HCT116 (cell line): ENCODE results near the gene TMEFF2. TPM values are rescaled to one million over a fixed set of nuclear protein-coding genes. Genes with fewer than 3 reads are reported as not detected.

ENCODE experiments used
- ATAC-seq: fragments of 200-7000 bp; cut with Tn5 transposase; 2 replicates; pipeline ENCODE4 v1.9.1; 2020; ENCODE audit warnings: mild to moderate bottlenecking, moderate library complexity
- BruUV-seq: library from RNA; stranded (reverse); fragments of 400-500 nt; replicated peaks from 2 replicates; lab custom pipeline; 2021; lab: Mats Ljungman, UMichigan
- CTCF ChIA-PET: fragments of 300-600 bp; sonication (Branson Sonifier 250); formaldehyde crosslinking; loops from one replicate; lab custom pipeline; 2021; ENCODE audit warnings: antibody characterized with exemption; lab: Charles Lee
- POLR2A ChIA-PET: fragments of 300-600, 350-600 bp; sonication (Branson Sonifier 250); formaldehyde crosslinking; loops from one replicate; lab custom pipeline; 2021; ENCODE audit warnings: antibody characterized with exemption; lab: Charles Lee
- RAD21 ChIA-PET, 2 experiments: fragments of 300-600 bp; sonication (Branson Sonifier 250); formaldehyde crosslinking; loops; one replicate each; lab custom pipeline; 2023; ENCODE audit warnings: low total read pairs in 2 of 2; ENCODE audit not compliant: uncharacterized antibody in 2 of 2, unreplicated experiment in 2 of 2, low non-redundant PET in 1 of 2; lab: Charles Lee
- DNase-seq: peaks from one replicate; pipeline ENCODE4 v3.0.0-alpha.2; 2010; ENCODE audit warnings: low read depth, low spot score
- H2AFZ ChIP-seq: fragments of 200-600 bp; shearing (Covaris generic), sonication (generic); 2 replicates; pipeline ENCODE4 v1.6.1; 2017; ENCODE audit warnings: low read depth, mixed run types, mixed read lengths, antibody characterized with exemption, low read length; ENCODE audit not compliant: poor library complexity, severe bottlenecking
- H3K27ac ChIP-seq: 2 replicates; pipeline ENCODE4 v1.5.1; 2012; ENCODE audit warnings: low read depth, low read length
- H3K27me3 ChIP-seq: fragments of 200-600 bp; sonication (generic); 2 replicates; pipeline ENCODE4 v1.6.1; 2016; ENCODE audit warnings: mixed run types, low read length, mixed read lengths; ENCODE audit not compliant: insufficient read depth
- H3K36me3 ChIP-seq, 2 experiments: fragments of 200-500 bp in 1 of 2; fragments of 200-600 bp in 1 of 2; sonication (Bioruptor generic) in 1 of 2; sonication (generic) in 1 of 2; 2 replicates each; pipeline versions ENCODE4 v1.5.1 to v1.6.1; 2014 to 2016; ENCODE audit warnings: low read length in 2 of 2, inconsistent platforms in 1 of 2, mixed read lengths in 1 of 2, mixed run types in 1 of 2; ENCODE audit not compliant: insufficient read depth in 2 of 2, control insufficient read depth in 1 of 2
- H3K4me1 ChIP-seq, 2 experiments: fragments of 200-600 bp in 1 of 2; sonication (generic) in 1 of 2; 2 replicates each; pipeline versions ENCODE4 v1.5.1 to v1.6.1; 2012 to 2017; ENCODE audit warnings: low read length in 2 of 2, inconsistent platforms in 1 of 2, mild to moderate bottlenecking in 1 of 2, mixed read lengths in 1 of 2, mixed run types in 1 of 2, moderate library complexity in 1 of 2; ENCODE audit not compliant: insufficient read depth in 2 of 2, control insufficient read depth in 1 of 2
- H3K4me2 ChIP-seq: fragments of 200-600 bp; sonication (generic); 2 replicates; pipeline ENCODE4 v1.6.1; 2017; ENCODE audit warnings: mixed run types, low read length, mixed read lengths
- H3K4me3 ChIP-seq, 2 experiments: fragments of 200-600 bp in 1 of 2; sonication (generic) in 1 of 2; replicated peaks in 1 of 2; 2 replicates each; pipeline ENCODE4 v1.5.1; 2011 to 2016; ENCODE audit warnings: low read length in 2 of 2, control low read depth in 1 of 2, low read depth in 1 of 2, mild to moderate bottlenecking in 1 of 2, mixed read lengths in 1 of 2, mixed run types in 1 of 2
- H3K79me2 ChIP-seq: fragments of 200-600 bp; sonication (generic); 2 replicates; pipeline ENCODE4 v1.6.1; 2017; ENCODE audit warnings: mild to moderate bottlenecking, mixed run types, low read length, moderate library complexity, mixed read lengths; ENCODE audit not compliant: insufficient read depth
- H3K9ac ChIP-seq: fragments of 200-600 bp; sonication (generic); 2 replicates; pipeline ENCODE4 v1.6.1; 2016; ENCODE audit warnings: low read length, mixed read lengths
- H3K9me2 ChIP-seq: fragments of 200-600 bp; sonication (generic), shearing (Covaris generic); 2 replicates; pipeline ENCODE4 v1.6.1; 2017; ENCODE audit warnings: mixed run types, mild to moderate bottlenecking, moderate library complexity; ENCODE audit not compliant: insufficient read depth
- H3K9me3 ChIP-seq, 2 experiments: fragments of 200-500 bp in 1 of 2; fragments of 200-600 bp in 1 of 2; sonication (Bioruptor generic) in 1 of 2; sonication (generic) in 1 of 2; 2 replicates each; pipeline ENCODE4 v1.6.1; 2014 to 2017; ENCODE audit warnings: low read length in 2 of 2, mixed read lengths in 2 of 2, inconsistent platforms in 1 of 2, low read depth in 1 of 2, mild to moderate bottlenecking in 1 of 2, mixed run types in 1 of 2, moderate library complexity in 1 of 2; ENCODE audit not compliant: control insufficient read depth in 1 of 2, insufficient read depth in 1 of 2
- H4K20me1 ChIP-seq: fragments of 200-600 bp; sonication (generic), shearing (Covaris generic); 2 replicates; pipeline ENCODE4 v1.6.1; 2017; ENCODE audit warnings: mixed run types, mild to moderate bottlenecking, moderate library complexity; ENCODE audit not compliant: insufficient read depth
- EGR1 ChIP-seq: IDR thresholded peaks from 2 replicates; pipeline ENCODE4 v1.6.1; 2012; ENCODE audit warnings: low read depth
- JUND ChIP-seq: IDR thresholded peaks from 2 replicates; pipeline ENCODE4 v1.6.1; 2012
- POLR2AphosphoS5 ChIP-seq: IDR thresholded peaks from 2 replicates; pipeline ENCODE4 v1.6.1; 2011; ENCODE audit warnings: mild to moderate bottlenecking, low read depth, low read length, moderate library complexity
- RAD21 ChIP-seq: IDR thresholded peaks from 2 replicates; pipeline ENCODE4 v1.6.1; 2012; ENCODE audit warnings: low read depth, mild to moderate bottlenecking
- SRF ChIP-seq: IDR thresholded peaks from 2 replicates; pipeline ENCODE4 v1.6.1; 2012; ENCODE audit warnings: low read depth
- TCF7L2 ChIP-seq: IDR thresholded peaks from 2 replicates; pipeline ENCODE4 v1.7.0; 2011; ENCODE audit warnings: borderline replicate concordance, inconsistent platforms; ENCODE audit not compliant: insufficient read depth, insufficient read length; ENCODE audit errors: extremely low read depth
- YY1 ChIP-seq: IDR thresholded peaks from 2 replicates; pipeline ENCODE4 v1.6.1; 2011; ENCODE audit warnings: low read length, low read depth, moderate library complexity, mild to moderate bottlenecking; ENCODE audit not compliant: insufficient replicate concordance; ENCODE audit errors: extremely low read depth
- ZFX ChIP-seq: fragments of 450-650 bp; IDR thresholded peaks from 2 replicates; pipeline ENCODE4 v1.6.1; 2017
- ZNF274 ChIP-seq: fragments of 200-500 bp; sonication (Bioruptor generic); IDR thresholded peaks from 2 replicates; pipeline ENCODE4 v1.6.1; 2014; ENCODE audit warnings: mild to moderate bottlenecking, low read depth, low read length, inconsistent platforms
- intact Hi-C: fragments of 100-400 bp; cut with micrococcal nuclease; formaldehyde crosslinking; loops from 2 replicates; pipeline ENCODE4 v1.10.0; 2022
- total RNA-seq: library from RNA; stranded (reverse); gene quantifications from one replicate; pipeline ENCODE4 v1.2.1, GENCODE V29; 2021; ENCODE audit not compliant: unreplicated experiment
- TF ChIP-seq, protein P1 (sequence below): IDR thresholded peaks from 2 replicates; pipeline ENCODE4 v1.6.1; 2012
- TF ChIP-seq, protein P2 (sequence below): IDR thresholded peaks from 2 replicates; pipeline ENCODE4 v1.6.1; 2012

The TMEFF2 gene
- total RNA-seq, 1 experiment from 2014 or later = not detected

DNA sequence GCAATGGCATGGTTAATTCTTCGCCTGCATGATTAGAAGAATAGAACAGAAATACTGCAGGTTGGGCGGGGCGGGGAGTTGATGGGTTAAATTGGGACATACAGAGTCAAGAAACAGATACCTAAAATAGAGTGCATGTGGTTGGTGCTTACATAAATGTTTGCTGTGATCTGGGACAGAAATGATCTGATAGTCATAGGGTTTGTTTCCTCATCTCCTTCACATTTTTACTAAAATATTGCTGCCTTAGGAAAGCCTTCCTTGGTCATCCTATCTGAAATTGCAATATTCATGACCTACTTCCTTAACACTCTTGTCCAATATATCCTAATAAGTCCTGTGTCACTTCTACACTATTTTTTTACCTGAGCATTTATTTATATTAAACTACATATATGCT lies 163.9 kb downstream of the TMEFF2 start:
- no peaks in the 10 kb centered on the region for H3K36me3 ChIP-seq
- no peaks in the 10 kb centered on the region; a peak in 1 of 4 replicates for H3K4me1 ChIP-seq
- H3K79me2 ChIP-seq = no peaks in the 10 kb centered on the region
- no peaks in the 10 kb centered on the region for H3K27me3 ChIP-seq
- no peak for ATAC-seq
- H3K9ac ChIP-seq = no peak overlapping the region
- no peak overlapping the region for H3K4me2 ChIP-seq
- no peaks in the 10 kb centered on the region for H3K9me2 ChIP-seq
- POLR2A ChIA-PET = no interaction called here
- no peak for TF ChIP-seq YY1
- no peak for TF ChIP-seq EGR1
- TF ChIP-seq SRF = no peak
- TF ChIP-seq, protein P1, sequence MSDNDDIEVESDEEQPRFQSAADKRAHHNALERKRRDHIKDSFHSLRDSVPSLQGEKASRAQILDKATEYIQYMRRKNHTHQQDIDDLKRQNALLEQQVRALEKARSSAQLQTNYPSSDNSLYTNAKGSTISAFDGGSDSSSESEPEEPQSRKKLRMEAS = no peak
- TF ChIP-seq POLR2AphosphoS5 = no peak
- TF ChIP-seq RAD21 = no peak
- TF ChIP-seq ZNF274 = no peak
- TF ChIP-seq ZFX = no peak
- TF ChIP-seq, protein P2, sequence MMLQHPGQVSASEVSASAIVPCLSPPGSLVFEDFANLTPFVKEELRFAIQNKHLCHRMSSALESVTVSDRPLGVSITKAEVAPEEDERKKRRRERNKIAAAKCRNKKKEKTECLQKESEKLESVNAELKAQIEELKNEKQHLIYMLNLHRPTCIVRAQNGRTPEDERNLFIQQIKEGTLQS = no peak
- TF ChIP-seq, all 23 proteins: peak for 0
- Histone ChIP-seq H4K20me1 (no peaks in the 10 kb centered on the region), H3K9me3 (no peaks in the 10 kb centered on the region), H2AFZ (no peak overlapping the region), H3K27ac (no peak overlapping the region), H3K4me3 (no peak overlapping the region)
- RAD21 ChIA-PET = no interaction called here
- no peak for DNase-seq
- no TSS peak for BruUV-seq
- intact Hi-C loops = no loop called here
- CTCF ChIA-PET = no interaction called here

DNA sequence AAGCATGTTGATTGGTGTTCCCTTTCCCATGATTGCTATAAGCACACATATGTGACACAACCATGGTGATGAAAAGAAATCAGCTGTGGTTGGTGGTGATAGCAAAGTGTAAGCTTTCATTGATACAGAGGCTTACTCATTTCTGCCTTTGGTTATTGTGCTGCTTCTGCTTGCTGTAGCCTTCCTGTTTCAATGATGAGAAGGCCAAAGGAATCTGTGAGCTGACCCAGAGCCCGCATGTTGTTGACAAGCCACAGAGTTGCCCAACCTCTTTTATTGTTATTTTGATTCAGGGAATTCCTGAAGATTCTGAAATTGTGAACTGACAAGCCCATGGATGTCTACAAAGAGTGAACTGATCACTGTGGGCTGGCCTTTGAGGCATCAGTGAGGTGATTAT lies 164.4 kb downstream of the TMEFF2 start:
- CTCF ChIA-PET = no interaction called here
- POLR2A ChIA-PET = no interaction called here
- H3K27ac ChIP-seq = no peak overlapping the region
- no peaks in the 10 kb centered on the region for H3K79me2 ChIP-seq
- no peaks in the 10 kb centered on the region for H3K9me3 ChIP-seq
- DNase-seq (no peak), ATAC-seq (no peak)
- RAD21 ChIA-PET = no interaction called here
- H4K20me1 ChIP-seq = no peaks in the 10 kb centered on the region
- TF ChIP-seq TCF7L2 = no peak
- TF ChIP-seq EGR1 = no peak
- no peak for TF ChIP-seq YY1
- TF ChIP-seq JUND = no peak
- H3K4me1 ChIP-seq = no peaks in the 10 kb centered on the region; a peak in 1 of 4 replicates
- no TSS peak for BruUV-seq
- H3K9ac ChIP-seq = no peak overlapping the region
- no peaks in the 10 kb centered on the region for H3K36me3 ChIP-seq
- H3K9me2 ChIP-seq = no peaks in the 10 kb centered on the region
- no peak overlapping the region for H2AFZ ChIP-seq
- H3K27me3 ChIP-seq = no peaks in the 10 kb centered on the region
- H3K4me3 ChIP-seq = no peak overlapping the region
- H3K4me2 ChIP-seq = no peak overlapping the region
- intact Hi-C loops = no loop called here
